Lower leg skin (tissue), 3 donors: ENCODE results near the gene WSCD1.

ENCODE experiments used
- POLR2A ChIP-seq, 2 donors: fragments of 450-650 bp; IDR thresholded peaks; one replicate each; pipeline ENCODE4 v1.6.1; 2016 to 2017; ENCODE audit warnings: antibody characterized with exemption in 2 of 2, mild to moderate bottlenecking in 1 of 2, moderate library complexity in 1 of 2
- TF ChIP-seq, protein P1 (sequence below), 3 donors: fragments of 450-650 bp; IDR thresholded peaks; one replicate each; pipeline ENCODE4 v1.5.1; 2016; ENCODE audit warnings: antibody characterized with exemption in 3 of 3, mild to moderate bottlenecking in 3 of 3, moderate library complexity in 2 of 3

DNA sequence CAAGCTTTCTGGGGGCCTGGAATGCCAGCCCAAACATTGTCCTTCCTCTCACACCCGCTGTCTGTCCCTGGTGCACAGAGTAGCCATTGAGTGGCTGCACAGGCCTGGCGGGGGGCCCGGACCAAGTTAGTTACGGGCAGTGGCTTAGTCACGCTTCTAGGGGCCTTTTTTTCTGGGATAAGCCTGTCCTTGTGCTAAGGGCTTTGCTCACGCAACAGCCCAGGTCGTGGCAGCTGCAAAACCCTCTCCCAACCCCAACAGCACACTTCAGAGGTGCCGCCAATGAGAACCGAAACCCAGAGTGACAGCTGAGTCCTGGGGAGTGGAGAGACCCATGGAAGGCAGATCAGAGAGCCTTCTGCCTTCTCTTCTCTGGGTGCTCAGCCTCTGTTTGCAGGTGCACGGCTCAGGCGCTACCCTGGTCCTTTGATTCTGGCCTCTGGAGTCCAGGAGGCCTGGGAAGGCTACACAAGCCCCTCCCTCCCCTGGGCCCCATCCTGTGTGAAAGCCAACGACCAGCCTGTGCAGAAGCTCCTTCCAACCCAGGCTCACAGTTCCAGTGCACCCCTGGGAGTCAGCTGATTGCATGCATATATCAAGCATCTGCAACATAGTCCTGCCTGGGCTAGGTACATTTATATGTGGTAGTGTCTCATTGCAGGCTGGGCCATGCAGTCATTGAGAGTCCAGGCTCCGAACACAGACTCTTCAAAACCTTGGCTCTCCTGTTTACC lies 9.1 kb downstream of the WSCD1 start:
- TF ChIP-seq, protein P1, sequence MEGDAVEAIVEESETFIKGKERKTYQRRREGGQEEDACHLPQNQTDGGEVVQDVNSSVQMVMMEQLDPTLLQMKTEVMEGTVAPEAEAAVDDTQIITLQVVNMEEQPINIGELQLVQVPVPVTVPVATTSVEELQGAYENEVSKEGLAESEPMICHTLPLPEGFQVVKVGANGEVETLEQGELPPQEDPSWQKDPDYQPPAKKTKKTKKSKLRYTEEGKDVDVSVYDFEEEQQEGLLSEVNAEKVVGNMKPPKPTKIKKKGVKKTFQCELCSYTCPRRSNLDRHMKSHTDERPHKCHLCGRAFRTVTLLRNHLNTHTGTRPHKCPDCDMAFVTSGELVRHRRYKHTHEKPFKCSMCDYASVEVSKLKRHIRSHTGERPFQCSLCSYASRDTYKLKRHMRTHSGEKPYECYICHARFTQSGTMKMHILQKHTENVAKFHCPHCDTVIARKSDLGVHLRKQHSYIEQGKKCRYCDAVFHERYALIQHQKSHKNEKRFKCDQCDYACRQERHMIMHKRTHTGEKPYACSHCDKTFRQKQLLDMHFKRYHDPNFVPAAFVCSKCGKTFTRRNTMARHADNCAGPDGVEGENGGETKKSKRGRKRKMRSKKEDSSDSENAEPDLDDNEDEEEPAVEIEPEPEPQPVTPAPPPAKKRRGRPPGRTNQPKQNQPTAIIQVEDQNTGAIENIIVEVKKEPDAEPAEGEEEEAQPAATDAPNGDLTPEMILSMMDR (IDR thresholded peaks at IDR 0.05): no peak
- no peak for TF ChIP-seq POLR2A (IDR thresholded peaks at IDR 0.05)
